Gastrocnemius medialis (tissue), 4 donors: ENCODE results near the gene ATAD3C. TPM values are rescaled to one million over a fixed set of nuclear protein-coding genes. Genes with fewer than 3 reads are reported as not detected.
"Not testable (repeated sequence)": the region's sequence is repeated elsewhere in the genome, so short reads cannot be mapped to it uniquely, and the experiment has no call there.

Experiments used
- ATAC-seq, 2 donors: fragments of 150-250 bp; one replicate each; pipeline ENCODE4 v1.9.1; 2016
- DNase-seq, 2 donors: peaks; one replicate each; pipeline ENCODE4 v3.0.0-alpha.2; 2019
- H3K27ac ChIP-seq, 4 donors: fragments of 200-600 bp; sonication (generic); 1 replicate in 1 of 4; 2 replicates in 3 of 4; pipeline ENCODE4 v1.5.1; 2016 to 2018; ENCODE audit warnings: mild to moderate bottlenecking in 2 of 4, moderate library complexity in 1 of 4
- H3K27me3 ChIP-seq, 3 donors: fragments of 200-600 bp; sonication (generic) in 2 of 3; 1 replicate in 1 of 3; 2 replicates in 2 of 3; pipeline versions ENCODE4 v1.5.1 to v1.6.0; 2016 to 2019; ENCODE audit warnings: mild to moderate bottlenecking in 1 of 3, moderate library complexity in 1 of 3
- H3K36me3 ChIP-seq, 2 donors: fragments of 200-600 bp; sonication (generic) in 1 of 2; one replicate each; pipeline ENCODE4 v1.5.1; 2017 to 2018
- H3K4me1 ChIP-seq, 2 donors: fragments of 200-600 bp; sonication (generic) in 1 of 2; one replicate each; pipeline ENCODE4 v1.5.1; 2016 to 2017; ENCODE audit warnings: mild to moderate bottlenecking in 2 of 2
- H3K4me3 ChIP-seq, 4 donors: fragments of 200-600 bp; sonication (generic) in 3 of 4; 1 replicate in 1 of 4; 2 replicates in 3 of 4; pipeline ENCODE4 v1.5.1; 2016 to 2019; ENCODE audit warnings: mild to moderate bottlenecking in 2 of 4
- H3K9me3 ChIP-seq, 3 donors: fragments of 200-600 bp; sonication (generic) in 2 of 3; 1 replicate in 1 of 3; 2 replicates in 2 of 3; pipeline ENCODE4 v1.5.1; 2016 to 2019
- POLR2A ChIP-seq, 2 donors: fragments of 450-650 bp; IDR thresholded peaks; one replicate each; pipeline ENCODE4 v1.6.1; 2017; ENCODE audit warnings: antibody characterized with exemption in 2 of 2, mild to moderate bottlenecking in 2 of 2, moderate library complexity in 2 of 2
- in situ Hi-C, 4 donors: fragments of 200-750 bp; cut with MboI; loops; one replicate each; pipeline versions ENCODE4 v1.15.0 to v1.8.0; 2017; ENCODE audit warnings: low sequenced_read_pairs in 4 of 4
- intact Hi-C: fragments of 100-400 bp; cut with DNase I; formaldehyde crosslinking; loops from one replicate; pipeline ENCODE4 v1.15.1; 2023; ENCODE audit warnings: low total_unique reads
- total RNA-seq, 4 donors: library from RNA; depleted of rRNA; stranded (reverse); fragments of >200 nt; gene quantifications; one replicate each; pipeline versions ENCODE4 v1.1.0 to v1.2.3, GENCODE V29; 2016
- TF ChIP-seq, protein P1 (sequence below), 5 experiments: fragments of 450-650 bp in 3 of 5; fragments of 200-600 bp in 2 of 5; sonication (generic) in 2 of 5; IDR thresholded peaks in 4 of 5; conservative IDR thresholded peaks in 1 of 5; 1 replicate in 4 of 5; 2 replicates in 1 of 5; pipeline ENCODE4 v1.5.1; 2016 to 2019; ENCODE audit warnings: antibody characterized with exemption in 5 of 5, mild to moderate bottlenecking in 3 of 5, moderate library complexity in 3 of 5

The ATAD3C gene
- total RNA-seq, 4 donors from 2014 or later, result 0.07 TPM; not detected in 3

DNA sequence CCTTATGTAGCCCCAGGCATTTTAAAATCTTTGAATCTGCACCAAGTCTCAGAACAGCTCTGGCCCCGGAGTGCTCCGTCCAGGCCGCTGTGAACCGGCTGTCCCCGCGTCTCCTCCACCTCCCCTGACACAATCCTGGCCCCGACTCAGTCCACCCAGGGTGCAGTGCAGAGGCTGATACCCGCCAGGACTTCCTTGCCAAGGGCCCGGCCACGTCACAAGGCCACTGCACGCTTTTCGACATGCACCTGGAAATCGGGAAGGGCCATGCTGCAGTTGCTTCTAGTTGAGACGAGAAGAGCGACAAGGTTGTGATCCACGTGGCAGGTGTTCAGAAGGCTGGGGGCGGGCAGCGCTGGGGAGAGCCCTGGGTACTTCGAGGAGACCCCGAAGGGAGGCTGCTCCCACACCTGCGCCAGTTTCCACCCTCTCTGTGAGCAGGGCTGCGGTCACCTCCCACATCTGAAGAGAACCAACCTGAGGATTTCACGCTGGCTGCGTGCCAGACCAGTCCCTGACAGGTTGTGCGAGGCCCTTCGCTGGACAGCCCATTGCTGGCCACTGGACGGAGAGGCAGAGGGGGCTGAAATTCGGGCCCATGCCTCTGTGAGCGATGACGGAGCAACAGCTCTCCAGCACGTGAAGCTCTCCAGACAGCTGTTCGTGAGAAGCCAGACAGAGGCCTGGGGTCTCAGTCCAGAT is 7.3 kb upstream of the ATAD3C start:
- ATAC-seq, result no peak
- peaks cover 3 to 10% of the 10 kb centered on the region in 2 donors for H3K4me1 ChIP-seq
- intact Hi-C loops, result no loop called here

DNA sequence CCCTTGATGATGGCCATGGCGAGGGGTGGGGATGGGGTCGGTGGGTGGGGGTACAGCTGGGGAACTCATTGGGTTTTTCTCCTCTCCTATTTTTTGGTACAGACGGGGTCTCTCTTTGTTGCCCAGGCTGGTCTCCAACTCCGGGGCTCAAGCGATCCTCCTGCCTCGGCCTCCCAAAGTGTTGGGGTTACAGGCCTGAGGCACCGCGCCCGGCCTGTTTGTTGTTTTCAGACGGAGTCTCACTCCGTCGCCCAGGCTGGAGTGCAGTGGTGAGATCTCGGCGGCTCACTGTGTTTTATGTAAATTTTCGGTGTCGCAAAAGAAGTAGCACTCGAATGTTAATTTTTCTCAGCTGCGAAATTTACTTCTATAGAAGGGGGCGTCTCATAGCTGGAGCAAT is 2.9 kb upstream of the ATAD3C start:
- H3K4me3 ChIP-seq, intact Hi-C loops, in situ Hi-C loops, H3K9me3 ChIP-seq, H3K36me3 ChIP-seq, H3K4me1 ChIP-seq, DNase-seq, ATAC-seq, H3K27me3 ChIP-seq, H3K27ac ChIP-seq: not testable (repeated sequence)

More for the DNA sequence above, 7.3 kb upstream of the ATAD3C start:
- in situ Hi-C loops, result no loop called here
- Histone ChIP-seq H3K27me3 (peaks cover 0 to 10% (median 0%) of the 10 kb centered on the region in 3 donors), H3K9me3 (no peaks in the 10 kb centered on the region), H3K36me3 (no peaks in the 10 kb centered on the region), H3K27ac (no peak overlapping the region), H3K4me3 (no peak overlapping the region)
- DNase-seq, result no peak
- TF ChIP-seq POLR2A (IDR thresholded peaks at IDR 0.05), result no peak
- TF ChIP-seq, protein P1, sequence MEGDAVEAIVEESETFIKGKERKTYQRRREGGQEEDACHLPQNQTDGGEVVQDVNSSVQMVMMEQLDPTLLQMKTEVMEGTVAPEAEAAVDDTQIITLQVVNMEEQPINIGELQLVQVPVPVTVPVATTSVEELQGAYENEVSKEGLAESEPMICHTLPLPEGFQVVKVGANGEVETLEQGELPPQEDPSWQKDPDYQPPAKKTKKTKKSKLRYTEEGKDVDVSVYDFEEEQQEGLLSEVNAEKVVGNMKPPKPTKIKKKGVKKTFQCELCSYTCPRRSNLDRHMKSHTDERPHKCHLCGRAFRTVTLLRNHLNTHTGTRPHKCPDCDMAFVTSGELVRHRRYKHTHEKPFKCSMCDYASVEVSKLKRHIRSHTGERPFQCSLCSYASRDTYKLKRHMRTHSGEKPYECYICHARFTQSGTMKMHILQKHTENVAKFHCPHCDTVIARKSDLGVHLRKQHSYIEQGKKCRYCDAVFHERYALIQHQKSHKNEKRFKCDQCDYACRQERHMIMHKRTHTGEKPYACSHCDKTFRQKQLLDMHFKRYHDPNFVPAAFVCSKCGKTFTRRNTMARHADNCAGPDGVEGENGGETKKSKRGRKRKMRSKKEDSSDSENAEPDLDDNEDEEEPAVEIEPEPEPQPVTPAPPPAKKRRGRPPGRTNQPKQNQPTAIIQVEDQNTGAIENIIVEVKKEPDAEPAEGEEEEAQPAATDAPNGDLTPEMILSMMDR (IDR thresholded peaks at IDR 0.05 in 4 of 5, conservative IDR thresholded peaks at IDR 0.05 in 1 of 5), result no peak

DNA sequence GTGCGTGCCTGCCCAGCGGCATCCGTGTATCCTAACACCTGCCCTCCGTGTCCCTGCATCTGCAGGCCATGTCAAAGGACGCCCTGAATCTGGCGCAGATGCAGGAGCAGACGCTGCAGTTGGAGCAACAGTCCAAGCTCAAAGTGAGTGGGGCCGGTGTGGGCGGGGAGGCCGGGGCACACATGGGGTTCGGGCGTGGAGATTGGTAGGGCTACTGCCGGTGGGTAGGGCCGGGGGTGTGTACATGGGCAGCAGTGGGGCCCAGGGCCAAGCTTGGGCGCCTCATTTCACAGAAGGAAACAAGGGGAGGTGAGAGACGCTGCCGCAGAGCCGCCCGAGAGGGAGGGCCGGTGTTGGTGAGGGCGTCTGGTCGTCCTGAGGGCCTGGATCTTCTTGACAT is 1.1 kb downstream of the ATAD3C start:
- H3K9me3 ChIP-seq, ATAC-seq, intact Hi-C loops, H3K27ac ChIP-seq, H3K27me3 ChIP-seq, H3K36me3 ChIP-seq, DNase-seq, in situ Hi-C loops, H3K4me3 ChIP-seq, H3K4me1 ChIP-seq: not testable (repeated sequence)

DNA sequence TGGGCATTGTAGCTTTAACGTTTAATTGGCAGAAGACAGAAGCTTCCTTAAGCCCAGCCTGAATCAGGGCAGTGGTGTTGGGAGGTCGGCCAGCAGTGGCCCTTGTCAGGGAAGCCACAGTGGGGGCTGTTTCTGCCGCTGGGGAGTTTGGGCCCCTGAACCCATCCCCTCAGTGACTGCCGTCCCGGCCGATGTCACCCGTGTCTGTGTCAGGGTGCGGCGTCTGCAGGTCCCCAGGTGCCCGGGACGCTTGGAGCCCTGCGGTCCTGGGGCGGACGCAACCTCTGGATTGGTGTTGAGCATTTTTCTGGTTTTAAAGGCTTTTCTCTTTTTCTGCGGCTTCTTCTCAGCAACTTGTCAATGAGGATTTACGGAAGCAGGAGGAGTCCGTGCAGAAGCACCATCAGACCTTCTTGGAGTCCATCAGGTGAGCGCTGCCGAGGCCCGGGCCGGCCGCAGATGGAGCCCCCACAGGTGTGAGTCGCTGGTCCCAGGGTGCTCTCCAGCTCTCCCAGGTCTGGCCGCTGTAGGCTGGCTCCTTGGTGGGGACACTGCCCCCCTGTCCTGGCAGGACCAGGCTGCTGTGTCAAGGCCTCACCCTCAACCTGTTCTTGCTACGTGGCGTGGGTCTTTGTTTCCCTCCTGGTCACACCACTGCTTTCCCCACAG is 2.3 kb downstream of the ATAD3C start:
- Histone ChIP-seq H3K4me3 (no peak overlapping the region), H3K4me1 (no peaks in the 10 kb centered on the region), H3K27ac (no peak overlapping the region), H3K36me3 (no peaks in the 10 kb centered on the region), H3K27me3 (no peaks in the 10 kb centered on the region), H3K9me3 (no peaks in the 10 kb centered on the region)
- in situ Hi-C loops (no loop called here), intact Hi-C loops (no loop called here)
- DNase-seq (no peak), ATAC-seq (no peak)
- TF ChIP-seq POLR2A (IDR thresholded peaks at IDR 0.05), result no peak
- TF ChIP-seq, protein P1 (IDR thresholded peaks at IDR 0.05 in 4 of 5, conservative IDR thresholded peaks at IDR 0.05 in 1 of 5), result no peak

DNA sequence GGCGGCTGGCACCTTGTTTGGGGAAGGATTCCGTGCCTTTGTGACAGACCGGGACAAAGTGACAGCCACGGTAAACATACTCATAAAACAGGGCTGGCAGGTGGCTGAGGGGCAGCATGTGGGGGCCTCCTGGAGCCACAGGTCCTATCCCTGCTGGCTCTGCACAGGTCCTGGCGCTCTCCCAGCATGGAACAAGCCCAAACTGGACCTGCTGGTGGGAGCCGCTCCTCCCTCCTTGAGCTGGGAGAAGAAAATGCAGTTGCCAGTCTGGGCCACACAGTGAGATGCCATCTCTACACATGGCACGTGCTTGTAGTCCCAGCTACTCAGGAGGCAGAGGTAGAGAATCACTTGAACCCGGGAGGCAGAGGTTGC is 2.9 kb downstream of the ATAD3C start:
- H3K4me1 ChIP-seq, H3K27me3 ChIP-seq, intact Hi-C loops, H3K36me3 ChIP-seq, in situ Hi-C loops, H3K4me3 ChIP-seq, H3K27ac ChIP-seq, DNase-seq, ATAC-seq, H3K9me3 ChIP-seq: not testable (repeated sequence)

DNA sequence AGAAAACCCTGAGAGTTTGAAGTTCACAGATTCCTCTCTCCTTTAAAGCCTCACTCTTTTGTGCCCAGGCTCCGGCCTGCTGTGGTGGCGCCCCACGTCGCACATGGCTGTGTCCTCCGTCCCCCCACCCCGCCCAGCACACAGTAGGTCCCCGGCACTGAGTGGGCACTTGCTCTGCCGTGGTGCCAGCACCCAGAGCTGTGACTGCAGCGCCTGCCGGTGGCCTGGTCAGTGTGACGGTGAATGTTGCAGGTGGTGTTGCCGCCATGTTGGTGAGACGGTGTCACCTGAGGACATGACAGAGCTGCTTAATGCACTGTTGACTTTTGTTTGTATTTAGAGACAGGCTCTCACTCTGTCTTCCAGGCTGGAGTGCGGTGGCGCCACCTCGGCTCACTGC is 3.4 kb downstream of the ATAD3C start:
- Histone ChIP-seq H3K36me3 (no peaks in the 10 kb centered on the region), H3K4me1 (no peaks in the 10 kb centered on the region), H3K4me3 (no peak overlapping the region), H3K27me3 (no peaks in the 10 kb centered on the region), H3K9me3 (no peaks in the 10 kb centered on the region), H3K27ac (no peak overlapping the region)
- TF ChIP-seq, protein P1 (IDR thresholded peaks at IDR 0.05 in 4 of 5, conservative IDR thresholded peaks at IDR 0.05 in 1 of 5), result no peak
- TF ChIP-seq POLR2A (IDR thresholded peaks at IDR 0.05), result no peak
- in situ Hi-C loops (no loop called here), intact Hi-C loops (no loop called here)
- ATAC-seq, result no peak
- DNase-seq, result no peak

DNA sequence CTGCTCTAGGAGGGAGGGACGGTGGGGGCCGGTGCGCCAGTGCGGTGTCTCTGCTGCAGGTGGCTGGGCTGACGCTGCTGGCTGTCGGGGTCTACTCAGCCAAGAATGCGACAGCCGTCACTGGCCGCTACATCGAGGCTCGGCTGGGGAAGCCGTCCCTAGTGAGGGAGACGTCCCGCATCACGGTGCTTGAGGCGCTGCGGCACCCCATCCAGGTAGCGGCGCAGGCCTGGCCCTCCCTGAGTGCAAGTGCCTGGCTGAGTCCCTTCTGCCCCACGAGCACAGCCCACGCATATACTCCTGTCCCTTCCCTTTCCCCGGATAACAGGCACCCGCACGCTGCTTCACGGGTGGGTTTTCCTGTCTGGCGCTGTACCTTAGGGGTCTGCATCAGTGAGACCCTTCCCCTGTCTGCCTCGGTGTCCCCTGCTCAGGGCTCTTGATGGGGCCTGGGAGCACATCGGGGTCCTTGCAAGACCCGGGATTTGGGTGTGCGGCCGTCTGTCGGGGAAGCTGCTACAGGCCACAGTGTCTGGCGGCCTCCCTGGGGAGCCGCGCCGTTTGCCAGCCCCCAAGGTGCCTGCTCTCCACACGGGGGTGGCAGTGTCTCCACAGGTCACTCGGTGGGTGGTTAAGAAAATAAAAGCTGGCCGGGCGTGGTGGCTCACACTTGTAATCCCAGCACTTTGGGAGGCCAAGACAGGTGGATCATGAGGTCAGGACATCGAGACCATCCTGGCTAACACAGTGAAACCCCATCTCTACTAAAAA is 5.0 kb downstream of the ATAD3C start:
- DNase-seq, H3K27me3 ChIP-seq, ATAC-seq, intact Hi-C loops, H3K4me1 ChIP-seq, H3K9me3 ChIP-seq, H3K27ac ChIP-seq, H3K36me3 ChIP-seq, in situ Hi-C loops, H3K4me3 ChIP-seq: not testable (repeated sequence)
